Aorta (tissue), 5 donors: ENCODE results near the gene EFCAB8. TPM values are rescaled to one million over a fixed set of nuclear protein-coding genes. Genes with fewer than 3 reads are reported as not detected.

Experiments
- ATAC-seq: fragments of 200-7000 bp; cut with Tn5 transposase; one replicate; pipeline ENCODE4 v1.9.1; 2022; ENCODE audit warnings: moderate library complexity; ENCODE audit not compliant: low FRiP score
- DNase-seq, 2 donors: peaks; one replicate each; pipeline ENCODE4 v3.0.0-alpha.2; 2020
- H3K27ac ChIP-seq, 2 donors: one replicate each; pipeline ENCODE4 v1.5.1; 2013; ENCODE audit warnings: low read length in 2 of 2, mild to moderate bottlenecking in 2 of 2, moderate library complexity in 2 of 2, control low read depth in 1 of 2, inconsistent platforms in 1 of 2, low read depth in 1 of 2
- H3K27me3 ChIP-seq, 2 donors: one replicate each; pipeline ENCODE4 v1.6.1; 2013; ENCODE audit warnings: control low read depth in 1 of 2, low read length in 1 of 2, mild to moderate bottlenecking in 1 of 2, moderate library complexity in 1 of 2; ENCODE audit not compliant: insufficient read depth in 2 of 2, control insufficient read depth in 1 of 2
- H3K36me3 ChIP-seq, 2 donors: one replicate each; pipeline ENCODE4 v1.6.1; 2013; ENCODE audit warnings: control low read depth in 1 of 2, low read length in 1 of 2, mild to moderate bottlenecking in 1 of 2; ENCODE audit not compliant: insufficient read depth in 2 of 2, control insufficient read depth in 1 of 2
- H3K4me1 ChIP-seq, 2 donors: one replicate each; pipeline ENCODE4 v1.6.1; 2013; ENCODE audit warnings: low read length in 2 of 2, control low read depth in 1 of 2, mild to moderate bottlenecking in 1 of 2, moderate library complexity in 1 of 2; ENCODE audit not compliant: insufficient read depth in 2 of 2, control insufficient read depth in 1 of 2
- H3K4me3 ChIP-seq, 2 donors: one replicate each; pipeline ENCODE4 v1.5.1; 2013; ENCODE audit warnings: low read length in 2 of 2, control low read depth in 1 of 2, mild to moderate bottlenecking in 1 of 2
- H3K9me3 ChIP-seq: one replicate; pipeline ENCODE4 v1.6.1; 2013; ENCODE audit warnings: mild to moderate bottlenecking, low read length; ENCODE audit not compliant: control insufficient read depth
- WGBS, 2 donors: extraction: QIAGEN DNeasy Blood & Tissue Kit; methylation state at CpG; one replicate each; pipeline ENCODE4 v1.1.7; 2013; 5-methylcytosine and 5-hydroxymethylcytosine counted together
- intact Hi-C, 2 donors: fragments of 100-400 bp; cut with DNase I; formaldehyde crosslinking; loops; one replicate each; pipeline versions ENCODE4 v1.14.2 to v1.15.0; 2022
- polyA plus RNA-seq, 2 donors: library from polyadenylated mRNA; stranded (reverse); fragments of 200-250 nt; gene quantifications; one replicate each; pipeline ENCODE4 v1.2.3, GENCODE V29; 2013
- total RNA-seq, 2 donors: library from RNA; stranded (reverse); fragmentation: NEBNext Ultra II Directional; extraction: Animal tissue kit (Norgen Biotek cat#: 25700); gene quantifications; one replicate each; pipeline ENCODE4 v1.2.1, GENCODE V29; 2021
- donor health status: healthy with polysubstance abuse.
- donor health status: Bipolar disorder and iron deficiency.
- donor health status: DM: no; HTN: no; CAD: no.
- donor health status: DM: no; HTN: no; CAD: no.
- donor health status: DM: yes; HTN: yes; CAD: no.

EFCAB8 gene
- total and polyA plus RNA-seq, 4 donors = 0.13 to 1.1 (median 0.81) TPM; not detected in 1

DNA sequence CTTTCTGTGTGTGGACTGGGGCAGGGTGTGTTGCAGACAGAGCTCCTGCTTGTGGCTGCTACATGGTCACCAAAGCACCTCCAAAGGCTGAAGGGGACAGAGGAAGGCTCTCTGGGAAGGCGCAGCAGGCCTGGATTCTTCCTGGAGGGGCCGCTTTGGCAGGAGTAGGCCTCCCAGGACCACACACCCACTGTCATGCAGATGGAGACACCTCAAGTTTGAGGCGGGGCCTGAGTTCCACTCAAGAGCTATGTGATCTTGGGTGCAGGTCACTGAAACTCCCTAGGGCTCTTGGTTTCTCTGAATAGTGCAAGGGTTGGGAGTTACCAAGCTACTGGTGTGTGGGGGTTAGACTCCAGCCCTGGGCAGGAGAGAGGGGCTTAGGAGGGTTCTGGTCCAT, 27.9 kb downstream of the EFCAB8 start:
- ATAC-seq = no peak
- 57 to 72% methylated on average over 3 of the region's 3 CpGs for WGBS, 2 donors
- no peak overlapping the region for H3K27ac ChIP-seq
- no peak overlapping the region for H3K4me3 ChIP-seq
- no peaks in the 10 kb centered on the region for H3K36me3 ChIP-seq
- H3K9me3 ChIP-seq = no peaks in the 10 kb centered on the region
- no peaks in the 10 kb centered on the region for H3K4me1 ChIP-seq
- no peaks in the 10 kb centered on the region for H3K27me3 ChIP-seq
- DNase-seq = no peak
- intact Hi-C loops = no loop called here

DNA sequence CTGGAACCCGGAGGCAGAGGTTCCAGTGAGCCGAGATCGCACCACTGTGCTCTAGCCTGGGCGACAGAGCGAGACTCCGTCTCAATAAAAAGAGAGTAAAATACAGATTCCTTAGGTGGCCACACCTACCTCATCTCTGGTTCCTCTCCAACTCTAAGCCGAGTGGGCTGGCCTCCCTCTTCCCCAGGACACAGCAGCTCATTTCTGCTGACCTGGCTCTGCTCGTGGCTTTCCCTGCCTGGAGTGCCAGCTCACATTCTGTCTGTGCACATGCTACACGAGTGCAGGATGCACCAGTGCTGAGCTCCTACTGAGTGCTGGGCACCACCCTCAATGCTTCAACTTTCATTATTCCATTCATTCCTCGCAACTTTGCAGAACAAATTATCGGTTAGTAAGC, 28.8 kb downstream of the EFCAB8 start:
- DNase-seq (no peak), ATAC-seq (no peak)
- intact Hi-C loops = no loop called here
- no peak overlapping the region for H3K4me3 ChIP-seq
- no peaks in the 10 kb centered on the region for H3K36me3 ChIP-seq
- WGBS, 2 donors = 80 to 83% methylated on average over 11 of the region's 11 CpGs
- no peaks in the 10 kb centered on the region for H3K9me3 ChIP-seq
- H3K27me3 ChIP-seq = no peaks in the 10 kb centered on the region
- no peak overlapping the region for H3K27ac ChIP-seq
- no peaks in the 10 kb centered on the region for H3K4me1 ChIP-seq

- no peak overlapping the region for H3K4me3 ChIP-seq
- no peak for DNase-seq
- no peaks in the 10 kb centered on the region for H3K4me1 ChIP-seq
- no peak overlapping the region for H3K27ac ChIP-seq
- no peaks in the 10 kb centered on the region for H3K9me3 ChIP-seq
- no peaks in the 10 kb centered on the region for H3K27me3 ChIP-seq
- whole genome bisulfite sequencing, 2 donors = 96 to 97% methylated on average over 5 of the region's 5 CpGs
- no peak for ATAC-seq
- H3K36me3 ChIP-seq = no peaks in the 10 kb centered on the region
- intact Hi-C loops = no loop called here
These were observed 29.9 kb downstream of the EFCAB8 start for GRCh38 chr20:32888636-32889035.

GRCh38 chr20:32889281-32889680, 30.6 kb downstream of the EFCAB8 start:
- no peaks in the 10 kb centered on the region for H3K9me3 ChIP-seq
- no peak for ATAC-seq
- H3K27me3 ChIP-seq = no peaks in the 10 kb centered on the region
- H3K27ac ChIP-seq = no peak overlapping the region
- 46 to 50% methylated on average over 5 of the region's 5 CpGs for WGBS, 2 donors
- H3K4me3 ChIP-seq = no peak overlapping the region
- H3K36me3 ChIP-seq = no peaks in the 10 kb centered on the region
- intact Hi-C loops = no loop called here
- H3K4me1 ChIP-seq = no peaks in the 10 kb centered on the region
- DNase-seq = no peak

GRCh38 chr20:32891491-32891890, 32.8 kb downstream of the EFCAB8 start:
- 92 to 95% methylated on average over 8 of the region's 8 CpGs for WGBS, 2 donors
- no peak for ATAC-seq
- H3K27me3 ChIP-seq = no peaks in the 10 kb centered on the region
- intact Hi-C loops = no loop called here
- DNase-seq = no peak
- no peaks in the 10 kb centered on the region for H3K4me1 ChIP-seq
- H3K27ac ChIP-seq = no peak overlapping the region
- no peak overlapping the region for H3K4me3 ChIP-seq
- H3K36me3 ChIP-seq = no peaks in the 10 kb centered on the region
- no peaks in the 10 kb centered on the region for H3K9me3 ChIP-seq

DNA sequence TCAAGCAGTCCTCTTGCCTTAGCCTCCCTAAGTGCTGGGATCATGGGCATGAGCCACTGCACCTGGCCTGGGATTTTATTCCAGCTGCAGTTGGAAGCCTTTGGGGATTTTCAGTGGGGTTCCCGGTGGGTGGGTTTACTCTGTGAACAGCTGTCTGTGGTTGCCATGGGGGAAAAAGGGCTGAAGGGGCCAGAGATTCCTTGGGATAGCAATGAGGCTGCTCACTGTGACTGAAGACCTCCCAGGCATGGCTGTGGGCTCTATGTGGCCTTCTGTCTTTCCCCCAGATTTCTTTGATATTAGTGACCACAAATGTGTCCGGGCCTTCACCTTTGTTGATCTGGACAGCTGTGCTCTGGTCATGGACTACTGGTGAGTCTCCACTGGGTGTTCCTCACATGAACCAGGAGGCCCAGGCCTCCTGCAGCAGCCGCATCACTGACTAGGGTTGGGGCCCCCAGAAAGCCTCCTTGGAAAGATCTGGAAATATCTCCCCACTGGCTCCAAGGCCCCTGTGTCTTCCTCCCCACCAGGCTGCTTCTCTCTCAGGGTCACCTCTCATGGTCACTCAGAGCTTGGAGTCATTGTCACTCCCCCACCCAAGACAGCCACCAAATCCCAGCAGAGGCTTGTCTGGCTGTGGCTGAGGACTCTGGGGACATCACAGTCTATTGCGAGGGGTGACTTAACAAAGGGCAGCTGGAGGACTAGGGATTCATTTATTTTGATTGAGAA, 33.4 kb downstream of the EFCAB8 start:
- no peaks in the 10 kb centered on the region for H3K9me3 ChIP-seq
- no peaks in the 10 kb centered on the region for H3K36me3 ChIP-seq
- H3K27me3 ChIP-seq = no peaks in the 10 kb centered on the region
- intact Hi-C loops = no loop called here
- H3K4me3 ChIP-seq = no peak overlapping the region
- no peaks in the 10 kb centered on the region for H3K4me1 ChIP-seq
- ATAC-seq = no peak
- no peak overlapping the region for H3K27ac ChIP-seq
- DNase-seq = no peak
- 83 to 86% methylated on average over 4 of the region's 4 CpGs for WGBS, 2 donors

DNA sequence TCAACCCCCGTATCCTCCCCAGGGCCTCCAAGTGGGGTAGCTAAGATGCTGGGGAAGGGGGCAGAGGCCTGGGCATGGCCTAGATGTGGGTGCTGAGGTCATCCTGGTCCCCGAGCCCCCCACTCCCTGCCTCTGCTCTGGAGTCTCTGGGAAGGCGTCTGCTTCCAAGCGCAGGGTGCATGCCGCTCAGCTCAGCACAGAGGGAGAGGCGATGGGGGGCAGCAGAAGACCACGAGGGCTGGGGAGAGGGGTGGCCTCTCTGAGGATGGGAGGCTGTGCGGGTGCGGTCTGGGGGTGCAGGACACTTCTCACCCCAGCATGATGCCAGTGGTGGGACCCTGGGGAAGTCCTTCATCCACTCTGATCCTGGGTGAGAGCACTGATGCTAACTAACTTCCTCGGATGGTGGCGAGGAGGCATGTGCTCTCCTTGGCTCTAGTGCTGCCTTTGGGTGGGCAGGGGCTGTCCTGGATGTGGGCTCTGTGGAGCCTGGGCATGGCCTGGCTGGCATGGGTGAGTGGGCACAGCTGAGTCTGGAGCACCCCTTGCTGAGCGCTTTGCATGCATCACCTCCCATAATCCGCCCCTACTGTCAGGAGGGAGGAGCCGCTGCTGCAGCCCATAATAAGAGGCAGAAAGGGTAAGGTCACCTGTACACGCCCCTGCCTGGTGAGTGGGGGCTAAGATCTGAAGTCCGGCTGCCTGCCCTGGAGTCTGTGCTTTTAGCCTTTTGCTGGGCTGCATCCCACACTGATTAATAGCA, 34.7 kb downstream of the EFCAB8 start:
- ATAC-seq = no peak
- no peaks in the 10 kb centered on the region for H3K36me3 ChIP-seq
- H3K27me3 ChIP-seq = no peaks in the 10 kb centered on the region
- H3K4me3 ChIP-seq = no peak overlapping the region
- no peaks in the 10 kb centered on the region for H3K4me1 ChIP-seq
- WGBS, 2 donors = 93 to 94% methylated on average over 12 to 16 of the region's 16 CpGs
- DNase-seq = no peak
- no peak overlapping the region for H3K27ac ChIP-seq
- H3K9me3 ChIP-seq = no peaks in the 10 kb centered on the region
- intact Hi-C loops = no loop called here

DNA sequence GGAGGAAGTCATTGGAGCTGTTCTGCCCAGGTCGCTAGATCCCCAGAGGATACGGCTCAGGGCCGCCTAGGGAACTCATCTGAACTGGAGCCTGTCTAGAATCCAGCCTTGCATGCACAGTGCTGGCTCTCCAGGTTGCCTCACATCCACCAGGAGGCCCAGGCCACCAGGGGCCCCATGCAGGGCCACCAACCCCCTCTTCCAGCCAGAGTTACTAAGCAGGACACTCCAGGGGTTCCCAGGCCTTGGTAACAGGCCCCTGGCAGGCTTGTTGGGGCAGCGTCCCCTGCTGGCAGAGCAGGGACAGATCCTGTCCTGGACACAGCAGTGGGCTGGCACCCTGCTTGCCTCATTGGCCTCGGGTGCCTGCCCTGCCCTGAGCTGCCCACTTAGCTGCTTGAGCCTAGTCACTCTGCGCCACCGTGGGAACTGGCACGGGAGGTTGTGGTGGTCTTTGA, 35.3 kb downstream of the EFCAB8 start:
- Histone ChIP-seq H3K4me1 (no peaks in the 10 kb centered on the region), H3K9me3 (no peaks in the 10 kb centered on the region), H3K36me3 (no peaks in the 10 kb centered on the region), H3K27me3 (no peaks in the 10 kb centered on the region), H3K27ac (no peak overlapping the region), H3K4me3 (no peak overlapping the region)
- DNase-seq (no peak), ATAC-seq (no peak)
- 72 to 76% methylated on average over 8 of the region's 8 CpGs for WGBS, 2 donors
- intact Hi-C loops = no loop called here
